ENCODE data around the gene MRAS.

- TF ChIP-seq CTCF (IDR thresholded peaks at IDR 0.05) (no peak), POLR2A (IDR thresholded peaks at IDR 0.05) (no peak)
Measured at GRCh38 chr3:138405486-138405885, 57.1 kb downstream of the MRAS start.
